ENCODE measurements around the gene CYB5A. TPM values are rescaled to one million over a fixed set of nuclear protein-coding genes. Genes with fewer than 3 reads are reported as not detected.

Gene CYB5A
- total RNA-seq, 1 experiment from 2014 or later, result 143 TPM

DNA sequence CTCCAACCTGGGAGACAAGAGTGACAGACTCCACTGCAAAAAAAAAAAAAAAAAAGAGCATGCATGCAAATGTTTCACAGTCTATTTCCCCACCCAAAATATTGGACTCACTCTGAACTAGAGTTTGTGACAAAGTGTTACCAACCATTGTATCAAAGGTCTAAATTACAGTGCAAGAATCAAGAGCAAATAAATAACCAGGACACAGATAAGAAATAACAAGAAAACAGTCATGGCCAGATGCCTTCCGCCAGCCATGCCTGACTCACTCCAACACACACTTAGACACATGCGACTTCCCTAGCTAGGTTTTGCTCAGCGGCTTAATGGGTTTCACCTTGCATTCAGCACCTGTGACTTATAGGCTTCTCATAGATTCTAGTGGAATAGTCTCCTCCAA is 62.8 kb downstream of the CYB5A start:
- no peak for TF ChIP-seq CTCF (IDR thresholded peaks at IDR 0.05; ENCODE audit: unreplicated experiment)

DNA sequence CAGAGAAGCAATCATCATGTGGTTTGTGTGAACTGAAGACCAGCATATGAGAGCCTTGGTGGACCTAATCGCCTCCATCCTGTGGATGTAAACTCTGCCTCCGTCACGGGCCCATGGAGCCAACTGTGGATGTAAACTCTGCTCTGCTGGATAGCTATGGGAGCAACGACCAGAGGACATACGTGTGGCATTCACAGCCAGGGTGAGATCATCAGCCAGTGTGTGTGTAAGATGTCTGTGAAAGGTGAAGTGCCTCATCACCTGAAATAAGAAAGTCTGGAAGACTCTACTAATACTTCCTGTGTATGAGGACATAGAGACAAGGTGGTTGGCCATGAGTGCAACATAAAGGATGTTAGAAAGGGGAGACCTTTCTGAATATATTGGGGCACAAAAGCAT is 63.5 kb downstream of the CYB5A start:
- Mint-ChIP-seq H3K9me3 (ENCODE audit: low read depth, unreplicated experiment) (no peaks in the 10 kb centered on the region), H3K27ac (ENCODE audit: unreplicated experiment) (no peak overlapping the region), H3K4me1 (ENCODE audit: low read depth, unreplicated experiment) (peaks cover 76% of the 10 kb centered on the region), H3K36me3 (ENCODE audit: insufficient read depth, unreplicated experiment) (peaks cover 11% of the 10 kb centered on the region), H3K4me3 (ENCODE audit: low read depth, unreplicated experiment) (no peak overlapping the region), H3K27me3 (ENCODE audit: unreplicated experiment) (no peaks in the 10 kb centered on the region)
- TF ChIP-seq CTCF (IDR thresholded peaks at IDR 0.05; ENCODE audit: unreplicated experiment), result no peak
- DNase-seq, result no peak
- no TSS peak for BruUV-seq (replicated peaks)
- intact Hi-C loops (cut with micrococcal nuclease; ENCODE audit: unreplicated experiment), result no loop called here
- CTCF ChIA-PET, result no interaction called here

More for the DNA sequence above, 62.8 kb downstream of the CYB5A start:
- DNase-seq, result no peak
- intact Hi-C loops (cut with micrococcal nuclease; ENCODE audit: unreplicated experiment), result no loop called here
- CTCF ChIA-PET, result interaction anchor here (0.8 kb wide), 1 partner anchor 12 kb away, joined by 4 read pairs; no protein-coding TSS in a partner anchor
- Mint-ChIP-seq H3K9me3 (ENCODE audit: low read depth, unreplicated experiment) (no peaks in the 10 kb centered on the region), H3K4me3 (ENCODE audit: low read depth, unreplicated experiment) (no peak overlapping the region), H3K4me1 (ENCODE audit: low read depth, unreplicated experiment) (peaks cover 79% of the 10 kb centered on the region), H3K27me3 (ENCODE audit: unreplicated experiment) (no peaks in the 10 kb centered on the region), H3K36me3 (ENCODE audit: insufficient read depth, unreplicated experiment) (peaks cover 11% of the 10 kb centered on the region), H3K27ac (ENCODE audit: unreplicated experiment) (peak overlapping the region; percentile 21)
- BruUV-seq (replicated peaks), result no TSS peak

GRCh38 chr18:74226666-74227065 is 65.1 kb downstream of the CYB5A start:
- intact Hi-C loops (cut with micrococcal nuclease; ENCODE audit: unreplicated experiment), result no loop called here
- Mint-ChIP-seq H3K4me3 (ENCODE audit: low read depth, unreplicated experiment) (no peak overlapping the region), H3K9me3 (ENCODE audit: low read depth, unreplicated experiment) (no peaks in the 10 kb centered on the region), H3K27ac (ENCODE audit: unreplicated experiment) (peak overlapping the region; percentile 70), H3K27me3 (ENCODE audit: unreplicated experiment) (no peaks in the 10 kb centered on the region), H3K4me1 (ENCODE audit: low read depth, unreplicated experiment) (peaks cover 73% of the 10 kb centered on the region), H3K36me3 (ENCODE audit: insufficient read depth, unreplicated experiment) (peaks cover 4% of the 10 kb centered on the region)
- CTCF ChIA-PET, result interaction anchor here (0.6 kb wide), 1 partner anchor 325 kb away, joined by 3 read pairs; no protein-coding TSS in a partner anchor
- BruUV-seq (replicated peaks), result no TSS peak
- no peak for TF ChIP-seq CTCF (IDR thresholded peaks at IDR 0.05; ENCODE audit: unreplicated experiment)
- DNase-seq, result no peak

DNA sequence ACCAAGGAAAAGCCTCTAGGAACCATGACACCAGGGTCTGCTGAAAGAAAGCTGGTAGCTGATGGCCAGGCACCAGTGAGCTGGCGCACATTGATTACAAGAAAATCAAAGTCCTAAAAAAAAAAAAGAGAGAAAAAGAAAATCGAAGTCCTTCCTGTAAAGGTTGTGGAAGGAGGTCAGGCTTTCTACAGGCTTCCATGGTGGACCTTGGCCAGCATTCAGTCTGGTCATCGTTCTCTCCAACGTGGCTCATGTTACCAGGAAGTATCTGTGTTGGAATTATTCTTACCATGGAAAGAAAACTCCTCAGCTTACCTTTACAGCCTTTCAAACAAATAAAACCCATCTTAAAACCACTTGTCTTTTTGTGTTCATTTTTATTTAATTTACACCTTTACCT is 65.6 kb downstream of the CYB5A start:
- DNase-seq, result no peak
- BruUV-seq (replicated peaks), result no TSS peak
- TF ChIP-seq CTCF (IDR thresholded peaks at IDR 0.05; ENCODE audit: unreplicated experiment), result no peak
- H3K9me3 Mint-ChIP-seq (ENCODE audit: low read depth, unreplicated experiment), result no peaks in the 10 kb centered on the region
- no peaks in the 10 kb centered on the region for H3K27me3 Mint-ChIP-seq (ENCODE audit: unreplicated experiment)
- peak overlapping the region; percentile 32 for H3K4me3 Mint-ChIP-seq (ENCODE audit: low read depth, unreplicated experiment)
- intact Hi-C loops (cut with micrococcal nuclease; ENCODE audit: unreplicated experiment), result no loop called here
- no peaks in the 10 kb centered on the region for H3K36me3 Mint-ChIP-seq (ENCODE audit: insufficient read depth, unreplicated experiment)
- peak overlapping the region; percentile 70 for H3K27ac Mint-ChIP-seq (ENCODE audit: unreplicated experiment)
- H3K4me1 Mint-ChIP-seq (ENCODE audit: low read depth, unreplicated experiment), result peaks cover 68% of the 10 kb centered on the region
- CTCF ChIA-PET, result interaction anchor here (0.6 kb wide), 1 partner anchor 325 kb away, joined by 3 read pairs; no protein-coding TSS in a partner anchor
